Smooth muscle cell (in vitro differentiated cells): ENCODE measurements around the gene APBA1. TPM values are rescaled to one million over a fixed set of nuclear protein-coding genes. Genes with fewer than 3 reads are reported as not detected.

ENCODE experiments used
- DNase-seq: peaks from one replicate; lab custom pipeline; 2025; ENCODE audit not compliant: unreplicated experiment; lab: John Stamatoyannopoulos, UW
- H2AFZ ChIP-seq: fragments of 200-600 bp; sonication (generic); 2 replicates; pipeline ENCODE4 v1.6.0; 2016; ENCODE audit warnings: antibody characterized with exemption, low read depth, mild to moderate bottlenecking
- H3F3A ChIP-seq: fragments of 200-600 bp; sonication (generic); 2 replicates; pipeline ENCODE4 v1.6.0; 2017; ENCODE audit warnings: antibody characterized with exemption, low read depth
- H3K27ac ChIP-seq: fragments of 200-600 bp; sonication (generic); 2 replicates; pipeline ENCODE4 v1.5.1; 2016; ENCODE audit warnings: low read depth, mild to moderate bottlenecking
- H3K27me3 ChIP-seq: fragments of 200-600 bp; sonication (generic); 2 replicates; pipeline ENCODE4 v1.6.1; 2016; ENCODE audit warnings: low read depth, mild to moderate bottlenecking
- H3K36me3 ChIP-seq: fragments of 200-600 bp; sonication (generic); 2 replicates; pipeline ENCODE4 v1.5.1; 2016; ENCODE audit warnings: low read depth
- H3K4me1 ChIP-seq: fragments of 200-600 bp; sonication (generic); 2 replicates; pipeline ENCODE4 v1.5.1; 2016; ENCODE audit warnings: low read depth
- H3K4me2 ChIP-seq: fragments of 200-600 bp; sonication (generic); 2 replicates; pipeline ENCODE4 v1.6.0; 2016; ENCODE audit warnings: mild to moderate bottlenecking
- H3K4me3 ChIP-seq: fragments of 200-600 bp; sonication (generic); 2 replicates; pipeline ENCODE4 v1.5.1; 2016; ENCODE audit warnings: mild to moderate bottlenecking
- H3K79me2 ChIP-seq: fragments of 200-600 bp; sonication (generic); 2 replicates; pipeline ENCODE4 v1.6.0; 2016; ENCODE audit warnings: low read depth, mild to moderate bottlenecking
- H3K9ac ChIP-seq: fragments of 200-600 bp; sonication (generic); 2 replicates; pipeline ENCODE4 v1.6.0; 2016; ENCODE audit warnings: low read depth
- H3K9me3 ChIP-seq: fragments of 200-600 bp; sonication (generic); replicated peaks from 2 replicates; pipeline ENCODE4 v1.5.1; 2016; ENCODE audit warnings: low read depth
- H4K20me1 ChIP-seq: fragments of 200-600 bp; sonication (generic); 2 replicates; pipeline ENCODE4 v1.6.0; 2016; ENCODE audit warnings: low read depth
- CTCF ChIP-seq: fragments of 200-600 bp; sonication (generic); IDR thresholded peaks from 2 replicates; pipeline ENCODE4 v1.5.1; 2017; ENCODE audit warnings: borderline replicate concordance, mild to moderate bottlenecking, antibody characterized with exemption; ENCODE audit not compliant: insufficient read depth, poor library complexity, severe bottlenecking
- WGBS: methylation state at CpG from one replicate; pipeline ENCODE4 v1.1.7; 2016; ENCODE audit warnings: low lambda C conversion rate; 5-methylcytosine and 5-hydroxymethylcytosine counted together
- polyA plus RNA-seq: library from polyadenylated mRNA; unstranded; fragments of >200 nt; fragmentation: Nextera tagmentation; extraction: Ambion mirVana; gene quantifications from 2 replicates; pipeline ENCODE4 v1.2.1, GENCODE V29; 2016
- total RNA-seq: library from RNA; depleted of rRNA; stranded (reverse); fragments of >200 nt; gene quantifications from 2 replicates; pipeline ENCODE4 v1.2.3, GENCODE V29; 2014

The APBA1 gene
- total and polyA plus RNA-seq, 2 experiments from 2014 or later, result 1.4 to 6.1 TPM

DNA sequence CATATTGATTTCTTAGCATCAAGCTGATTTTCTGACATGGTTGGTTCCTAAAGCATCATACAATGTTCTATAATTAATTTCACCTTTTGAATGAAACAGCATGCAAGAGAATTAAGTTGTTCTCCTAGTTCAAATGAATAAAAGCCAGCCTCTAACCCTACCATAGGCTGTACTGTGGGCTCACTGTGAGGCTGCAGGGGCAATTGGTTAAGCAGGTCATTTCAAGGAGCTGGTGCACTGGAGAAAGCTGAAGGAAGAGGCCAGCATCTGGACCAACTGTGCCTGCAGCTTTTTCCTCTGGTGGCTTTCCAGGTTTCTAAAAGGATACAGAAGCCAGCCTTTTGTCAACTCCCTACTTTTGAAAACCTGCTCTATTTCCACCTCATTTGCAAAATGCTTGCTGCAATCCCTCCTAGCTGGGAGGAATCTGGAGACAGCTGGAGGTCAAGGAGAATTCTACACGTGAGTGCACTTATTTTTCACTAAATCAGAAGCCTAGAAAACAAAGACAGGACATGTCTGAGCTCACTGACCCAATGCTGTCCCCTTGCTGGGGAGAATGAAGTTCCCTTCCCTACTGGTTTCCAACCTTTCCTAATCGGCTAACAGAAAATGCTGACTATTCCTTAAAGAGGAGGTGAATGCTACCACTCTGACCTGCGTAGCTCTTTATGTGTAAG is 158.9 kb downstream of the APBA1 start:
- no peak overlapping the region for H3K9ac ChIP-seq
- H3K27me3 ChIP-seq, result no peaks in the 10 kb centered on the region
- no peak overlapping the region for H3K27ac ChIP-seq
- DNase-seq, result no peak
- WGBS, result 69% methylated on average over 3 of the region's 3 CpGs
- no peaks in the 10 kb centered on the region for H3K36me3 ChIP-seq
- no peak overlapping the region for H2AFZ ChIP-seq
- no peak for TF ChIP-seq CTCF
- H3F3A ChIP-seq, result no peaks in the 10 kb centered on the region
- H3K4me1 ChIP-seq, result no peaks in the 10 kb centered on the region
- H3K4me2 ChIP-seq, result no peak overlapping the region
- H3K79me2 ChIP-seq, result no peaks in the 10 kb centered on the region
- no peaks in the 10 kb centered on the region for H4K20me1 ChIP-seq
- no peaks in the 10 kb centered on the region for H3K9me3 ChIP-seq
- no peak overlapping the region for H3K4me3 ChIP-seq

DNA sequence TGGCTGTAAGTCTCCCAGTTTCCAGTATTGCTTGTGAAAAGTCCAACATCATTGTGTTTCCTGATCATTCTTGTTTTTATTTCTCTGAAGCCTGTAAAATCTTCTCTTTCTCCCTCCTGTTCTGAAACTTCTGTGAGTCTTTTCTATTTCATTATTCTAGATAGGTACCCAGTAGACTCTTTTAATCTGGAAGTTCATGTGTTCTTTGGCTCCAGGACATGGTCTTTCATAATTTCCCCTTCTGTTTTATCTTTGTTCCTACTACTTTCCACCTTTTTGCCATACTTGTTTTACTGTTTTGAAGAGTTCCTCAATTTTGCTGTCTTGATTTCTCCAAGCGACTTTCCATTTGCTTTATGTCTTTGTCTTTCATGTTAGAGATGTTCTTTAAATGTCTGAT is 168.1 kb downstream of the APBA1 start:
- H3K4me3 ChIP-seq, result no peak overlapping the region
- no peak for DNase-seq
- H3F3A ChIP-seq, result no peaks in the 10 kb centered on the region
- no peak overlapping the region for H3K27ac ChIP-seq
- no peaks in the 10 kb centered on the region for H3K36me3 ChIP-seq
- H3K79me2 ChIP-seq, result no peaks in the 10 kb centered on the region
- H3K27me3 ChIP-seq, result no peaks in the 10 kb centered on the region
- no peaks in the 10 kb centered on the region for H4K20me1 ChIP-seq
- TF ChIP-seq CTCF, result no peak
- H3K4me2 ChIP-seq, result no peak overlapping the region
- WGBS, result 96% methylated on average over 1 of the region's 1 CpG
- H3K4me1 ChIP-seq, result peaks cover 8% of the 10 kb centered on the region
- H3K9me3 ChIP-seq, result no peaks in the 10 kb centered on the region
- H2AFZ ChIP-seq, result no peak overlapping the region
- no peak overlapping the region for H3K9ac ChIP-seq

- H3K9me3 ChIP-seq, result no peaks in the 10 kb centered on the region
- TF ChIP-seq CTCF, result no peak
- H4K20me1 ChIP-seq, result no peaks in the 10 kb centered on the region
- no peak overlapping the region for H3K4me3 ChIP-seq
- no peaks in the 10 kb centered on the region for H3F3A ChIP-seq
- H3K36me3 ChIP-seq, result no peaks in the 10 kb centered on the region
- H3K79me2 ChIP-seq, result no peaks in the 10 kb centered on the region
- H3K27ac ChIP-seq, result no peak overlapping the region
- H3K9ac ChIP-seq, result no peak overlapping the region
- H3K27me3 ChIP-seq, result no peaks in the 10 kb centered on the region
- DNase-seq, result no peak
- 91% methylated on average over 4 of the region's 4 CpGs for whole genome bisulfite sequencing
- H2AFZ ChIP-seq, result no peak overlapping the region
- H3K4me1 ChIP-seq, result peaks cover 8% of the 10 kb centered on the region
- no peak overlapping the region for H3K4me2 ChIP-seq
Observed at GRCh38 chr9:69502671-69503301, 169.4 kb downstream of the APBA1 start.

GRCh38 chr9:69500896-69501295 is 171.3 kb downstream of the APBA1 start:
- no peaks in the 10 kb centered on the region for H3K36me3 ChIP-seq
- H3K4me2 ChIP-seq, result no peak overlapping the region
- no peaks in the 10 kb centered on the region for H3K9me3 ChIP-seq
- H4K20me1 ChIP-seq, result no peaks in the 10 kb centered on the region
- no peak for TF ChIP-seq CTCF
- WGBS, result 94% methylated on average over 6 of the region's 6 CpGs
- H3K27ac ChIP-seq, result no peak overlapping the region
- no peak overlapping the region for H2AFZ ChIP-seq
- no peak overlapping the region for H3K9ac ChIP-seq
- no peak overlapping the region for H3K4me3 ChIP-seq
- no peaks in the 10 kb centered on the region for H3F3A ChIP-seq
- H3K27me3 ChIP-seq, result no peaks in the 10 kb centered on the region
- H3K79me2 ChIP-seq, result no peaks in the 10 kb centered on the region
- no peak for DNase-seq
- H3K4me1 ChIP-seq, result peaks cover 8% of the 10 kb centered on the region
